Measurements from ENCODE around the gene ARHGAP4. TPM values are rescaled to one million over a fixed set of nuclear protein-coding genes. Genes with fewer than 3 reads are reported as not detected.

The ARHGAP4 gene
- total and polyA plus RNA-seq, 2 donors from 2014 or later: 38.3 to 73.0 TPM

- Histone ChIP-seq H3K4me3 (ENCODE audit: low read length in 3 of 3) (no peak overlapping the region), H3K36me3 (ENCODE audit: control insufficient read depth in 2 of 3, insufficient read depth in 3 of 3, low read length in 3 of 3) (no peaks in the 10 kb centered on the region), H3K27ac (ENCODE audit: low read depth in 2 of 2, low read length in 2 of 2) (no peak overlapping the region), H3K4me1 (ENCODE audit: control insufficient read depth in 2 of 3, insufficient read depth in 2 of 3, low read depth in 1 of 3, low read length in 3 of 3) (no peaks in the 10 kb centered on the region), H3K9ac (ENCODE audit: low read length in 3 of 3) (no peak overlapping the region), H3K27me3 (ENCODE audit: control insufficient read depth, insufficient read depth, low read length) (no peaks in the 10 kb centered on the region), H3K9me3 (ENCODE audit: control insufficient read depth in 2 of 3, insufficient read depth in 1 of 3, low read length in 3 of 3) (no peaks in the 10 kb centered on the region)
- no peak for TF ChIP-seq CTCF (IDR thresholded peaks at IDR 0.05; ENCODE audit: borderline replicate concordance, extremely low read depth, insufficient read depth)
- FAIRE-seq (no peak), DNase-seq (peak in 1 of 5 donors; percentile 51)
- intact Hi-C loops (cut with DNase I): no loop called here
Measured at GRCh38 chrX:153867671-153868070, 58.4 kb downstream of the ARHGAP4 start.

GRCh38 chrX:153867139-153867538 is 58.9 kb downstream of the ARHGAP4 start:
- Histone ChIP-seq H3K27me3 (ENCODE audit: control insufficient read depth, insufficient read depth, low read length) (no peaks in the 10 kb centered on the region), H3K9me3 (ENCODE audit: control insufficient read depth in 2 of 3, insufficient read depth in 1 of 3, low read length in 3 of 3) (no peaks in the 10 kb centered on the region), H3K36me3 (ENCODE audit: control insufficient read depth in 2 of 3, insufficient read depth in 3 of 3, low read length in 3 of 3) (no peaks in the 10 kb centered on the region), H3K9ac (ENCODE audit: low read length in 3 of 3) (no peak overlapping the region), H3K4me1 (ENCODE audit: control insufficient read depth in 2 of 3, insufficient read depth in 2 of 3, low read depth in 1 of 3, low read length in 3 of 3) (no peaks in the 10 kb centered on the region), H3K4me3 (ENCODE audit: low read length in 3 of 3) (no peak overlapping the region), H3K27ac (ENCODE audit: low read depth in 2 of 2, low read length in 2 of 2) (no peak overlapping the region)
- no peak for FAIRE-seq
- TF ChIP-seq CTCF (IDR thresholded peaks at IDR 0.05; ENCODE audit: borderline replicate concordance, extremely low read depth, insufficient read depth): no peak
- peak in 1 of 5 donors; percentile 57 for DNase-seq
- intact Hi-C loops (cut with DNase I): no loop called here

GRCh38 chrX:153866302-153867019 is 59.6 kb downstream of the ARHGAP4 start:
- no peak overlapping the region for H3K27ac ChIP-seq (ENCODE audit: low read depth in 2 of 2, low read length in 2 of 2)
- H3K9ac ChIP-seq (ENCODE audit: low read length in 3 of 3): no peak overlapping the region
- H3K27me3 ChIP-seq (ENCODE audit: control insufficient read depth, insufficient read depth, low read length): no peaks in the 10 kb centered on the region
- DNase-seq: peak in 1 of 5 donors; percentile 48
- H3K4me3 ChIP-seq (ENCODE audit: low read length in 3 of 3): no peak overlapping the region
- no peak for FAIRE-seq
- no peak for TF ChIP-seq CTCF (IDR thresholded peaks at IDR 0.05; ENCODE audit: borderline replicate concordance, extremely low read depth, insufficient read depth)
- H3K9me3 ChIP-seq (ENCODE audit: control insufficient read depth in 2 of 3, insufficient read depth in 1 of 3, low read length in 3 of 3): no peaks in the 10 kb centered on the region
- H3K36me3 ChIP-seq (ENCODE audit: control insufficient read depth in 2 of 3, insufficient read depth in 3 of 3, low read length in 3 of 3): no peaks in the 10 kb centered on the region
- intact Hi-C loops (cut with DNase I): no loop called here
- H3K4me1 ChIP-seq (ENCODE audit: control insufficient read depth in 2 of 3, insufficient read depth in 2 of 3, low read depth in 1 of 3, low read length in 3 of 3): no peaks in the 10 kb centered on the region

All from kidney (tissue), 14 donors.